NB4 (cell line): ENCODE measurements around the gene IFI16.

ENCODE experiments used
- CTCF ChIP-seq: IDR thresholded peaks from one replicate; pipeline ENCODE4 v1.5.1; 2012; ENCODE audit warnings: low read depth, low read length
- POLR2A ChIP-seq: IDR thresholded peaks from 2 replicates; pipeline ENCODE4 v1.6.1; 2011; ENCODE audit warnings: mild to moderate bottlenecking; ENCODE audit not compliant: insufficient read length; ENCODE audit errors: extremely low read depth

- TF ChIP-seq POLR2A, result no peak
- TF ChIP-seq CTCF, result no peak
These were observed 4.5 kb upstream of the IFI16 start for GRCh38 chr1:159005161-159005560.
